GM21737 (cell line): ENCODE results near the gene CCND3.

Experiments
- ATAC-seq: cut with Tn5 transposase; IDR thresholded peaks from one replicate; pipeline ENCODE4 v1.9.1; 2021; ENCODE audit warnings: mild to moderate bottlenecking, moderate library complexity; ENCODE audit not compliant: unreplicated experiment

CCND3 gene

GRCh38 chr6:41927253-41927652 is 14.4 kb downstream of the CCND3 start:
- no peak for ATAC-seq

DNA sequence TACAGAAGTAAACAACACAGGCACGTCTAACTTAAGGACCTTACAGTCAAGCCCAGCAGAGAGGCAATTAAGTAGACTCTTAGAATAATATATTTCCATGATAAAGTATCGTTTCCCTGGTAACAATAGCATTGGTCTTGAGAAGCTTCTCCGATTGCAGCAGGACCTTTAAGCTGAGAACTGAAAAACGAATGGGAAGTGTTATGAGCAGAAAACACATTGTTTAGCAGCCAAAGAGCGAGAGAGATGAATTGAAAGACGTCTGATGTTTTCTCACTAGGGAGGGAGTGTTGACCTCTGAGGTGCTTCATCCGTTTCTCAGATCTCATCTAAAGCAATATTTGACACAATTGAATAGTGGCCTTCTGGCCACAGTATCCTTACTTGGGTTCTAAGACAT is 19.5 kb downstream of the CCND3 start:
- ATAC-seq, result no peak

- ATAC-seq, result no peak
Observed at GRCh38 chr6:41921712-41921998, 20.0 kb downstream of the CCND3 start.

DNA sequence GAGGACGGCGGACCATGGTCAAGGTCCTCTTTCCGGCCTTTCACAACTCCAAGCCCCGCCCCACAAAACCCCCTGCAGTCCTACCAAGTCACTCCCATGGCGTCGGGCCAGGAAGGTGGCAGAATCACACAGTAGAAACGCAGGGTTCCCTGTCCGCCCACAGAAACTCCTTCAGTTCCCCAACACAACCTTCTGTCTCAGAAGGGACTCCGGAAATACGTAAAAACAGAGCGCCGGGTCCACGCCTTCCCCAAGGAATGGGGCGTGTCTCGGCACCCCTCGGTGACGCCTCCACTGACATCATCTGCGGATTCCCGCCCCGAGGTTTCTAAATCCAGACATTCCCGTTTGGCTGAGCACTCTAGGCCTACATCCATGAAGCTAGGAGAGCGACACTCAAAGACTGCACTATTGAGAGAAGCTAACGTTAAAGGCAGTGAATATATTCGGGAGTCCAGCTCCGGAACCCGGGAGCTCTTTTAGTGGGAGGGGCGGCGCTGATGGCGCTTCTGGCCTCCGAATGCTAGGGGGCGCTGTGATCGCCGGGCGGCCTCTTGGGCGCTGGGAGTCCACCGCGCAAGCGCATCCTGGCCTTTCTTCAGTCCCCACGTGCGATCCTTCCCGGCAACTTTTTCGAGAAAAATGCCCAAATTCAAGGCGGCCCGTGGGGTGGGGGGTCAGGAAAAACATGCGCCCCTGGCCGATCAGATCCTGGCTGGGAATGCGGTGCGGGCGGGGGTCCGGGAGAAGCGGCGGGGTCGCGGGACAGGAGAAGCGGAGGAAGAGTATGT is 20.5 kb downstream of the CCND3 start, which contains the start of the genes BYSL and MED20:
Gene BYSL, plus strand, starts transcription at position 579 of the 791 bp plus-strand sequence. Its CDS starts 64 bp downstream, at position 643.
Gene MED20, minus strand, starts transcription at position 219 of the 791 bp plus-strand sequence. Its CDS starts 121 bp downstream, at position 98.
- ATAC-seq, result peak; percentile 84

DNA sequence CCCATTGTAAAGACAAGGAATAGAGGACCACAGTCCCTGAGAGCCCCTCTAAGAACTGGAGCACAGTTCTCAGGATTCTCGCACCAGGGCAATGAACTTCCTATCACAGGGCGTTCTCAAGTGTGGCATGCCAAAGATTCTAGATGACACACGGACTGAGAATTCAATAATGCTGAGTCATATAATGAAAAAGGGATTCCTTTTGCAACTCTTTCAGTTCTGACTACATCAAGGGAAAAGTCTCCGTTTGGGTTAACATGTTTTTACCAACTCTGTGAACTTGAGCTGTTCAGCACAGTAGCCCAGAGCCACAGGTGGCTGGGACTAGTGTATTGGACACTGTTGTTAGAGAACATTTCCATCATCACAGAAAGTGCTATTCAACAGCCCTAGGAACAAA is 24.1 kb downstream of the CCND3 start:
- ATAC-seq, result no peak

DNA sequence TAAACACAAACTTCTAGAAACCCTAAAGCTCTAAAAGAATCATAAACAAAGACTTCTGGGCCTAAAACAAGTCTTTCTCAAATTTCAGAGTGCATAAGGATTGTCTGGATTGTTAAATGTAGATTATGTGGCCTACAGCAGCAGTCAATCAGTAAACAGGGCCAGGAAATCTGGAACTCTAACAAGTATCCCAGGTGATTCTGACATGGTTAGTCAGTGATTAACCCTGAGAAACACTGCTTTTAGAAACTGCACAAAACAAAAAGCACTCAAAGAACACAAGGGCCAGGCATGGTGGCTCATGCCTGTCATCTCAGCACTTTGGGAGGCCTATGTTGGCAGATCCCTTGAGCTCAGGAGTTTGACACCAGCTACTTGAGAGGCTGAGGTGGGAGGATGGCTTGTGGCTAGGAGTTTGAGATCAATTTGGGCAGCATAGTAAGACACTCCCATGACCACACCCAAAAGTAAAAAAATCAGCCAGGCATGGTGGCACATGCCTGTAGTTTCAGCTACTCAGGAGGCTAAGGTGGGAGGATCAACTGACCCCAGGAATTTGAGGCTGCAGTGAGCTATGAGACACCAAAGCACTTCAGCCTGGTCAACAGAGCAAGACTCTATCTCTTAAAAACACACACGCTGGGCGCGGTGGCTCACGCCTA is 26.6 kb downstream of the CCND3 start:
- no peak for ATAC-seq

GRCh38 chr6:41914343-41914742 is 27.3 kb downstream of the CCND3 start:
- ATAC-seq, result no peak

- no peak for ATAC-seq
Observed at GRCh38 chr6:41909727-41910126, 31.9 kb downstream of the CCND3 start.

DNA sequence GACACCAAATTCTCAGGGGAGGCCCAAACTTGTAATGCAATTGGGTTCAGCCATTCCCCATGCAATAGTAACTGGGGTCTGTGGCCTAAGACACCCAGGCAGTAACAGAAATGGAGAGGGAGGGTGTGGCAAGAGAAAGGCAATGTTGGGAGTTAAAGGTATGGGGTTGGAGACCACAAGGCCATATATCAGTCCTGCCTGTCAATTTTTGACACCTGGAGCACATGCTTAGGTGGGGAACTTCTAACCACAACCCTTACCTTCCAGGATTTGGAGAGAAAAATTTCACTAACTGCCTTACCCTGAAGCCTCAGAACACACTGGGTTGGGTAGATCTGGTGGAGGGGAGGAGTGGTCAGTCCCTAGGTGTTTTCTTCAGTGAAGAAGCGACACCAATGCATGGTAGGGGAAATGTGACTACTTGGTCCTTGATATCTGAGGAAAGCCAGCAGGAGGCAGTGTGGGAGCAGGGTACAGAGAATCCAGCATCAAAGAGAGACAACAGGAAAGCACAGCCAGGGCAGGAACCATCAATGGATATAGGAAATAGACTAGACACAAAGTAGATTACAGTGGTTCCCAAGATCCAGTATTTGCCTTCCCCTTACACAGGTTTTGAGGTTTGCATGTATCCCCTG is 39.6 kb downstream of the CCND3 start:
- ATAC-seq, result no peak

DNA sequence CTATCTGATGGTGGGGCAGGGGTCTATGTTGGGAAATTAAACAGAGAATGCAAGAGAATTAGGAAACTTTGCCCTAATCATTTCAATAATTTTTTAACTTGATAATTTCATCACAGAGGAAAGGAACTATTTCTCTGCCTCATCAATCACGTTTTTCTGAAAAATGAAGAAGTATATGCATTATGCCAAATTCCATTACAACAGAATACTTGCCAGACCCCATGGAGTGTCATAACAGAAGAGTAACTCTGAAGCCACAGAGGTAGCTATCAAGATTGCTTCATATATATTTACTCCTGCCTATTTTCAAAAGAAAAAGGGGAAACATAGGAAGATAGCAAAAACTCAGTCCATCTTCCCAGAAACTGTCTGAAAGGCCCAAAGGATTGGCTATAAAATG is 40.7 kb downstream of the CCND3 start:
- no peak for ATAC-seq

- ATAC-seq, result no peak
Observed at GRCh38 chr6:41896281-41896680, 45.3 kb downstream of the CCND3 start.

GRCh38 chr6:41895300-41896233 is 46.0 kb downstream of the CCND3 start, which contains the start of gene USP49:
USP49 (minus strand) TSS chr6:41895375; CDS start chr6:41806983, 88,392 bp downstream.
- ATAC-seq, result peak; percentile 81

GRCh38 chr6:41894366-41895299 is 47.0 kb downstream of the CCND3 start:
- ATAC-seq, result peak; percentile 14

DNA sequence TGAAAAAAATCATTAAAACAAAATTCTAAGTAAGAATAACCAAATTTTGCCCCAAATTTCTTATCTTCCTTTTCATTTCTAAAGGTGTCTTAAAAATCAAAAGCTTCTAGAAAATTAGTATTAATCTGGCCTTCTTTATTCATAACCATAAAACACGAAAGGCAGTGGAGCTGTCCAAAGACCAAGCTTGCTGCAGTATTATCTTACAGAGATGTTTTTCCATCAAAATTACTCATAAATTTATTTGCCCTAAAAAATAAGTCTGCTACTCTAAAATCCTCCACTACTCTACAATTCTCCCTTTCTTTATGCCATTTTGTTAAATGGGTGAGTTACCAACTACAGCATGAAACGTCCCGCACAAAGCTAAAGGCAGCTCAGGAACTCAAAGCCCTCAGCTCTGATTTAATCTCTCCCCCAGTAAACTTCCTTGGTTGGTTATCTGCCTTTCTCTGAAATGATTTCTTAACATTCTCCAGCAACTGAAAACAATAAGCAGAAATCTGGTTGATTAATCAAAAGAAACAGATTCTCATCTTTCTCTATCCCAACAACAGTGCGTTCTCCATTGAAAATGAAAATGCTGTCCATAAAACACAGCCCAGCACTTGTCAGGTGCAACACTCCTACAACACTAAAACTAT is 48.6 kb downstream of the CCND3 start:
- ATAC-seq, result no peak

DNA sequence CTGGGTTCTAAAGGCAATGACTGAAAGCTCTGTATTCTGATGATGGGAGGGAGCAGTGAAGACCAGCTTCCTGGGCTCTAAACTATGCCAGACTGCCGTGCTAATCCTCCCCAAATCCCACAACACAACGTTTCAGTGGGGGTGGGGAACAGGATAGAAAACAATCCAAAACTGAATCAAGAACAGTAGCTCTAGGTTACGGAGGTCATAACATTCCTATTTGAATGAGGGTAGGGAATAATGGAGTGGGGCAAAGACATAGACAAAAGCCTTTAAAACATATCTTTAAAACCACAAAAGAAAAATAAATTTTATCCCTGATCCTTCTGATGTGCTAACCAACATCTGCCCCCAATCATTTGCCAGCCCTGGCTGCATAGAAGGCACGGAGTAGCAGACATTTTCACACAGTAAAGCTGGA is 54.3 kb downstream of the CCND3 start:
- ATAC-seq, result no peak

DNA sequence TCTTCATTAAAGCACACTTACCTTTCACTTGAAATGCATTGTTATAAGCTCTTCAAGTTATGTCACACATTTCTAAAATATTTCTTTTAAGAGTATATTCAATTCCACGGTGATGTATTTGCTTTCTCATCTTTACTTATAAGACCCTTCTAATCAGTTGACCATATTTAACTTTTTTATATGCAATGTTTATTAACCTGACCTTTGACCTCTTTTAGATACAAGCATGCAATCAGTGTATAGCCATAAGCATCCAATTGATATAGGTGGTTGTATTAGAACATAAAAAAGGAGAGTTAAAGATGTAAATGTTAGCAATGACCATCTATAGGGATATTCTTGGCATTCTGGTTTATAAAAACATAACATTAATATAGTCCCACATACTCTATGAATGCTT is 55.7 kb downstream of the CCND3 start:
- no peak for ATAC-seq

DNA sequence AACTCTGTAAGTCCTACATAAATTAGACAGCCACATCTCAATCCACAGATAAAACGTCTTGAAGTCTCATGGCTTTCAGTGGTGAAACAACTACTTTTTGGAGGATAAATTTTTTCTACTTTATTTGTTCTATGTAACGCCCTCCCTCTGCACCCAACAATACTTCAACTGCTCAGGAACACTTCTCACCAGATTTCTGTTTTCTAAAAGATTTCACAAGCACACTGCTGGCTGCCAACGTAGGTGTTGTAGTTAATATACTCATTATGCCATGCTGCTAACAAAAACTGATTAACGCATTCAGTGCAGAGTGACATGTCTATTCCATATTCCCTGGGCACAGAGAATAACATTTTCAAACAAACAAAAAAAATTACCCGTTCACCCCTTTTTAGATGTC is 56.7 kb downstream of the CCND3 start:
- no peak for ATAC-seq
